GM19351 (cell line): ENCODE measurements around the gene FBN3.
"Not testable (repeated sequence)": the region's sequence is repeated elsewhere in the genome, so short reads cannot be mapped to it uniquely, and the experiment has no call there.

Experiments used
- ATAC-seq: cut with Tn5 transposase; IDR thresholded peaks from one replicate; pipeline ENCODE4 v1.9.1; 2021; ENCODE audit warnings: mild to moderate bottlenecking, moderate library complexity; ENCODE audit not compliant: unreplicated experiment

Gene FBN3

GRCh38 chr19:8149261-8150094 is at the start of gene FBN3:
Gene FBN3 (minus strand): TSS chr19:8149592. CDS start chr19:8147480, 2,112 bp downstream.
- no peak for ATAC-seq

DNA sequence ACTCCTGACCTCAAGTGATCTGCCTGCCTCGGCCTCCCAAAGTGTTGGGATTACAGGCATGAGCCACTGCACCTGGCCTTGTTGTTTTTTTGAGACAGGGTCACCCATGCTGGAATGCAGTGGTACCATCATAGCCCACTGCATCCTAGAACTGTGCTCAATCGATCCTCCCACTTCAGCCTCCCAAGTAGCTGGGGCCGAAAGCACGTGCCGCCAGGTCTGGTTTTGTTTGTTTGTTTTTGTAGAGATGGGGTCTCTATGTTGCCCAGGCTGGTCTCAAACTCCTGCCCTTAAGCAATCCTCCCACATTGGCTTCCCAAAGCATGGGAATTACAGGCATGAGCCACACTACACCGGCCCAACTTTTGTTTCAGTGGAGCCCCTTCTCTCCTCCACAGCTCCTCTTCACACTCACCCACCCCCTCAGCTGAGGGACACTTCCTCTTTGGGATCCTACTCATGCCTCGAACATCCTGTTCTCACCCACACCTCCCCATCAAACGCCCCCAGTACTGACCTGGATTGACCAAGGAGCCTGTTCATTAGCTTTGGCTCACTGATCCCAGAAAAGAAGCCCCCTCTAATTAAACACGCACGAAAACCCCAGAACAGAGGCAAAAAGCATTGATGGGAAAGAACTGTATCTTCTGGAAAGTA is 47.0 kb upstream of the FBN3 start:
- no peak for ATAC-seq

DNA sequence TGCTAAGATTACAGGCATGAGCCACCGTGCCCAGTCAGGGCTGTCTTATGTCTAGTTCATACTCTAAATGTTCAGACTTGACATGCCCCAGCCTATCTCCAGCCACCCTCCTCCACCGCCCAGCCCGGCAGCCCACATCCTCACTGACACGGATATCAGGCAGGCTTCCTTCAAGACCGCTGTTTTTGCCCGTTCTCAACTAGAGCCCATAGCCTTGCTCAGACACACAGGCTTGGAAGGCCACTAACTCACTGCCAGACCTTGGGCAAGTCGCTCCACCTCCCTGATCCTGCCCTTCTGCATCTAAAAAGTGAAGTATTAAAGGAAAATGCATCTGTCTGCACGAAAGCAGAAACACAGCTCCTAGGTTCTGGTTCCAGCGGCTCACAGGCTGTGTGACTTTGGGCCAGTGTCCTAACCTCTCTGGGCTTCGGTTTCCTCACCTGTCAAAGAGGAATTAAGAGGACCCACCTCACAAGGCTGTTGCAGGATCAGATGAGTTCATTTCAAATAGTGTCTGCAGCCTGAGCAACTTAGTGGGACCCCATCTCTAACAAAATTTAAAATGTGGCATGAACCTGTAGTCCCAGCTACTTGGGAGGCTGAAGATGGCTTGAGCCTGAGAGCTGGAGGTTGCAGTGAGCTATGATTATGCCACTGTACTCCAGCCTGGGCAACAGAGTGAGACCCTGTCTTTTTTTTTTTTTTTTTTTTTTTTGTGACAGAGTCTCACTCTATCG is 45.3 kb upstream of the FBN3 start:
- ATAC-seq, result no peak

GRCh38 chr19:8192221-8192820 is 42.9 kb upstream of the FBN3 start:
- no peak for ATAC-seq

DNA sequence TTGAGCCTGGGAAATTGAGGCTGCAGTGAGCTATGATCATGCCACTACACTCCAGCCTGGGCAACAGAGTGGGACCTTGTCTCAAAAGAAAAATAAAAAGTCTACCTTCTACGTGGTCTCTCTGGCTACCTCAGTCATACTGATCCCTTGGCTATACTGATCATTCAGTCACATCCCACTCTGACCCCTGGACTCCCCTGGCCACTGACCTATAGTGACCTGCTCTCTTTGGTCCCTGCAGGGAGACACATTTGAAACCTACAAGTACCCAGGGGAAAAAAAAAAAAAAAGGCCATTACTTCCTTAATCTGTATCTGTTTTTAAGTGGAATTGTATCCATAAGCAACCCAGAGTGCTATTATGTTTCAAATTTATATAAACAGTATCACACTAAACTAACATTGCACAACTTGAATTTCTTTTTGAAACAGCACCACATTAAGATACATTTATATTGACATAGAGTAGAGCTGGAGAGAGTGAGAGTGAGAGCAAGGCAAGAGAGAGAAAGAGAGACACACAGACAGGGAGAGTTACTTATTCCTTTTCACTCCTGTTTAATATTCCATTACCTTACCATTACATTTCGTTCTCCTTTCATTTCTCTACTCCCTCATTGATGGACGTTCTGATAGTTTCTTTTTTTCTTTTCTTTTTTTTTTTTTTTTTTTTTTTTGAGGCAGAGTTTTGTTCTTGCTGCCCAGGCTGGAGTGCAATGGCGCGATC is 36.1 kb upstream of the FBN3 start:
- ATAC-seq, result no peak

DNA sequence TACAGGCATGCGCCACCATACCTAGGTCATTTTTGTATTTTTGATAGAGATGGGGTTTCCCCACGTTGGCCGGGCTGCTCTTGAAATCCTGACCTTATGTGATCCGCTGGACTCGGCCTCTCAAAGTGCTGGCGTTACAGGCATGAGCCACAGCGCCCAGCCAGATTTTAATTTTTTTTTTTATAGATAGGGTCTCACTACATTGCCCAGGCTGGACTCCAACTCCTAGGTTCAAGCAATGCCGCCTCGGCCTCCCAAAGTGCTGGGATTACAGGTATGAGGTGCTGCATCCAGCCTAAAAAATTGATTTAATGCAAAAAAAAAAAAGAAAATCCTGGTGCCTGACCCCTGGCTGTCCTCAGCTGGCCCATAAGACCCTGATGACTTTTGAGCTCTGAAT is 34.9 kb upstream of the FBN3 start:
- no peak for ATAC-seq

- ATAC-seq, result no peak
These were observed 30.6 kb upstream of the FBN3 start for GRCh38 chr19:8180018-8180417.

- no peak for ATAC-seq
These were observed 25.3 kb upstream of the FBN3 start for GRCh38 chr19:8174706-8175105.

- ATAC-seq, result no peak
These were observed 19.1 kb upstream of the FBN3 start for GRCh38 chr19:8168537-8168936.

- ATAC-seq, result no peak
These were observed 18.6 kb upstream of the FBN3 start for GRCh38 chr19:8167985-8168384.

DNA sequence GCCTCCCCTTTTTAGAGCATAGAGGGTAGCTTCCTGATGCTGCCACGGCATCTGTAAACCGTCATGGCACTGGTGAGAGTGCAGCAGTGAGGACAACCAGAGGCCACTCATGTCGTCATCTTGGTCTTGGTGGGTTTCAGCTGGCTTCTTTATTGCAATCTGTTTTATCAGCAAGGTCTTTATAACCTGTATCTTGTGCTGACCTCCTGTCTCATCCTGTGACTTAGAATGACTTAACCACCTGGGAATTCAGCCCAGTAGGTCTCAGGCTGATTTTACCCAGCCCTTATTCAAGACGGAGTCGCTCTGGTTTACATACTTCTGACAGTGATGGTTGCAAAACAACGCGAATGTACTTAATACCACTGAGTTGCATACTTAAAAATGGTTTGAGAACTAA is 14.4 kb upstream of the FBN3 start:
- no peak for ATAC-seq

GRCh38 chr19:8161135-8161646 is 11.8 kb upstream of the FBN3 start:
- ATAC-seq, result no peak

GRCh38 chr19:8159322-8159721 is 9.9 kb upstream of the FBN3 start:
- not testable (repeated sequence) for ATAC-seq

DNA sequence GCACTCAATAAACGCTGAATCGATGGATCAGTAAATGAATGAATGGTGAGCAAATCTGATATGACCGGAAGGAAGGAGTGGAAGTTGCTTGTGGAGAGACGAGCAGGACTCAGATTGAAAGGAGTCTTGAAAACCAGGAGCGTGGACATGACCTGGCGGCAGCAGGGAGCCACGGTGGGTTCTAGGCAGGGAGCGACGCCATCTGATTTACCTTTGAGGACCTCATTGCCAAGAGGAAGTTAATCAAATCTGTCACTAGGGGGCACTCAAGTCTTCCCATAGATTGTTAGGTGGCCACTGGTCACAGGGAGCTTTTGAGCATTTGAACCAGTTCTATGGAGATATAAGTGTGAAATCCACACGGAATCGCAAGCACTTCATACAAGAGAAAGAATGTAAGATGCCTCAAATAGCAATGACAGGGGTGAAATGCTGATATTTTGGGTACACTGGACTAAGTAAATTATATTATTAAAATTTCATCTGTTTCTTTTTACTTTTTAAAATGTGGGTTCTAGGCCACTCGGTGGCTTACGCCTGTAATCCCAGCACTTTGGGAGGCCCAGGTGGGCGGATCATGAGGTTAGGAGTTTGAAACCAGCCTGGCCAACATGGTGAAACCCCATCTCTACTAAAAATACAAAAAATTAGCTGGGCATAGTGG is 9.2 kb upstream of the FBN3 start:
- no peak for ATAC-seq

GRCh38 chr19:8155318-8155717 is 5.9 kb upstream of the FBN3 start:
- no peak for ATAC-seq

- ATAC-seq, result not testable (repeated sequence)
These were observed 4.6 kb upstream of the FBN3 start for GRCh38 chr19:8154014-8154413.

GRCh38 chr19:8151767-8152035 is 2.3 kb upstream of the FBN3 start:
- no peak for ATAC-seq

- no peak for ATAC-seq
These were observed 1.8 kb upstream of the FBN3 start for GRCh38 chr19:8150998-8151766.

DNA sequence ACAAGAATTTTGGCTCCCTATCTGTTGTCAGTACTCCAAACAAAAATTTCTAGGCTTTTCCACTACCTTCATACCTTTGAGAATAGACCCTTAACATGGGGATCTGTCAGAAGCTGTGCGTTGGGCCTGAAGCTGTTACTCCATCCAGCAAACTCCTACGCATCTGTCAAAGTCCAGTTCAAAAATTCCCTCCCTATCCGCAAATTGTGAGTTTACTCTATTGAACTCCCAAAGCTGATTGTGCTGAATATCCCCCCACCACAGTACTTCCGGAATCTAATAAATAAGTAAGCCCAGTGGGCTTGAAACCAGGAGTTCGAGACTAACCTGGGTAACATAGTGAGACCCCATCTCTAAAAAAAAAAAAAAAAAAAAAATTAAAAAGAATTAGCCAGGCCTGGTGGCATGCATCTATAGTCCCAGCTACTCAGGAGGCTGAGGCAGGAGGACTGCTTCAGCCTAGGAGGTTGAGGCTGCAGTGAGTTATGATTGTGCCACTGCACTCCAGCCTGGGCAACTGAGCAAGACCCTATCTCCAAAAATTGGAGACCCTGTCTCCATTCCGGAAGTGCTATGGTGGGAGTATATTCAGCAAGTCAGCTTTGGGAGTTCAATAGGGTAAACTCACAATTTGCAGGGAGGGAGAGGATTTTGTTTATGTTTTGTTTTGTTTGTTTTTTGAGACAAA is 930 bp upstream of the FBN3 start:
- ATAC-seq, result no peak
